OCI-M2 (cell line): ENCODE results near the gene HNF1A.
"Not testable (repeated sequence)": the region's sequence is repeated elsewhere in the genome, so short reads cannot be mapped to it uniquely, and the experiment has no call there.

Experiments used
- DNase-seq: peaks from one replicate; lab custom pipeline; 2025; ENCODE audit not compliant: unreplicated experiment; lab: John Stamatoyannopoulos, UW

Gene HNF1A, protein sequence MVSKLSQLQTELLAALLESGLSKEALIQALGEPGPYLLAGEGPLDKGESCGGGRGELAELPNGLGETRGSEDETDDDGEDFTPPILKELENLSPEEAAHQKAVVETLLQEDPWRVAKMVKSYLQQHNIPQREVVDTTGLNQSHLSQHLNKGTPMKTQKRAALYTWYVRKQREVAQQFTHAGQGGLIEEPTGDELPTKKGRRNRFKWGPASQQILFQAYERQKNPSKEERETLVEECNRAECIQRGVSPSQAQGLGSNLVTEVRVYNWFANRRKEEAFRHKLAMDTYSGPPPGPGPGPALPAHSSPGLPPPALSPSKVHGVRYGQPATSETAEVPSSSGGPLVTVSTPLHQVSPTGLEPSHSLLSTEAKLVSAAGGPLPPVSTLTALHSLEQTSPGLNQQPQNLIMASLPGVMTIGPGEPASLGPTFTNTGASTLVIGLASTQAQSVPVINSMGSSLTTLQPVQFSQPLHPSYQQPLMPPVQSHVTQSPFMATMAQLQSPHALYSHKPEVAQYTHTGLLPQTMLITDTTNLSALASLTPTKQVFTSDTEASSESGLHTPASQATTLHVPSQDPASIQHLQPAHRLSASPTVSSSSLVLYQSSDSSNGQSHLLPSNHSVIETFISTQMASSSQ

GRCh38 chr12:120978296-120979219, at the start of gene HNF1A:
HNF1A (plus strand) TSS chr12:120978543; CDS start chr12:120978769, 226 bp downstream.
- no peak for DNase-seq

- DNase-seq: no peak
Observed at GRCh38 chr12:120928864-120929652, 49.3 kb upstream of the HNF1A start.

DNA sequence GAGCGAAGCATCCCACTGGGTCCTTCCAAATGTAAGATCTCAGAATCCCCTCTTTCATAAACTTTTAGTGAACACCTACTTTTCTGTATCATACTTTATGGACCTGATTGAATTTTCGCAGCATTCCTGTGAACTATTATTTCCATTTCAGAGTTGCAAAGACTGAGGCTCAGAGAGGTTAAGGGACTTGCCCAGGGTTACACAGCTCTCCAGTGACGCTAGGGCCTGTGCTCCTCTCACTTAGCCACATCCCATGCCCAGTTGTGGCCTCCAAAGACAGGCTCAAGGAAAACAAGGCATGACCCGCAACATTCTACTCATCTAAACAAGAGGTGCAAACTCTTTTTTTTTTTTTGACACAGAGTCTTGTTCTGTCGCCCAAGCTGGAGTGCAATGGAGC, 48.3 kb upstream of the HNF1A start:
- no peak for DNase-seq

GRCh38 chr12:120932058-120932457, 46.3 kb upstream of the HNF1A start:
- DNase-seq: no peak

DNA sequence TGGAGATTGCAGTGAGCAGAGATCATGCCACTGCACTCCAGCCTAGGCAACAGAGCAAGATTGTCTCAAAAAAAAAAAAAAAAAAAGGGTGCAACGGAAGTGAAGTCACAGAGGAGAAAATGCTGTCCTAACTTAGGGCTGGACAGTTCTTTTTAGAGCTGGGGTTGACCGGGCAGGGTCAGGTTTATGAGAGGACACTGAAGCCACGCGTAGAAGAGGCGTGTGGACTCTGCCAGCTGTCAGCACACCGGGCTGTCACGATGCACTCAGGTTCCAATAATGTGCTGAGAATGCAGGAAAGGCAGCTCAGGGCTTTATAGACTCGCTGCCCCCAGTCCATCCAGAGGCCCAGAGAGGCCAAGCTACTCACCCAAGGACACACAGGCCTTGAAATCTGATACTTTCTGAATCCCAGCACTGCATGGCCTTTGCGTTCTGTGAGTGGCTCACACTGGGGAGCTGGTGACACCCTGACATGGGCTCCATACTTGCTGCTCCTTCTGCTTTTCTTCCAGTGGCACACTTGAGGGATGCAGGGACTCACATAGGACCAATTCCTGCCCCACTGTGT, 45.3 kb upstream of the HNF1A start:
- DNase-seq: no peak

- no peak for DNase-seq
Observed at GRCh38 chr12:120933786-120934185, 44.6 kb upstream of the HNF1A start.

- no peak for DNase-seq
Observed at GRCh38 chr12:120936197-120936596, 42.1 kb upstream of the HNF1A start.

DNA sequence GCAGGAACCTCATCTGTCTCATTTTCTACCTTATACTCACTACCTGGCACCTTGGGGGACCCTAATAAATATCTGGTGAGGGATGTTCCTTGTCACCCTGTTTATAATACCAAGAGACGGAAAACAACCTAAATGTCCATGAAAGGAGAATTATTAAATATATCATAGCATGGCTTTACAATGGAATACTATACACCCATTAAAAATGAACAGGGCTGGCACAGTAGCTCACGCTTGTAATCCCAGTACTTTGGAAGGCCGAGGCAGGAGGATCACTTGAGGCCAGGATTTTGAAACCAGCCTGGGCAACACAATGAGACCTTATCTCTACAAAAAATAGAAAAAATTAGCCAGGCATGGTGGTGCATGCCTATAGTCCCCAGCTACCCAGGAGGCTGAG, 39.8 kb upstream of the HNF1A start:
- no peak for DNase-seq

GRCh38 chr12:120939523-120939922, 38.8 kb upstream of the HNF1A start:
- no peak for DNase-seq

- no peak for DNase-seq
Observed at GRCh38 chr12:120940006-120940405, 38.3 kb upstream of the HNF1A start.

DNA sequence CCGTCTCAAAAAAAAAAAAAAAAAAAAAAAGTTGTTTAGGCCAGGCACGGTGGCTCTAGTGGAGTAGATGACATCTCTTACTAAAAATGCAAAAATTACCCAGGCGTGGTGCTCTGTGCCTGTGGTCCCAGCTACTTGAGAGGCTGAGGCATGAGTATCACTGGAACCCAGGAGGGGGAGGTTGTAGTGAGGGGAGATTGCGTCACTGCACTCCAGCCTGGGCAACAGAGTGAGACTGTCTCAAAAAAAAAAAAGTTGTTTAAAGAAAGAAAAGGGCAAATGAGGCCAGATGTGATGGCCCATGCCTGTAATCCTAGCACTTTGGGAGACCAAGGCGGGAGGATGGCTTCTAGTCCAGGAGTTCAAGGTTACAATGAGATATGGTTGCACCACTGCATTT, 37.5 kb upstream of the HNF1A start:
- DNase-seq: no peak

DNA sequence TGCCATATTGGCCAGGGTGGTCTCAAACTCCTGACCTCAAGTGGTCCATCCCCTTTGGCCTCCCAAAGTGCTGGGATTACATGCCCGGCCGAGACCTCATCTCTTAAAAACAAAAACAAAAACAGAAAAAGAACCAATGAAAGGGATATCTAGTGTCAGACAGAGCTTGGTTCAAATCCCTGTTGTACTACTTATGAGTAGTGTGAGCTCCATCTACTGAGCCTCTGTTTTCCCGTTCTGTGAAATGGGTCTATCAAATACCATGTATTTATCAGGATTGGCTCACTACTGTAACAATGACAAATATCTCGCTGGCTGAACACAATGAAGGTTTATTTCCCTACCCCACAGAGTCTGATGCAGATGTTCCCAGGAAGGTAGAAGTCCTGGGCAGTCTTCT, 36.9 kb upstream of the HNF1A start:
- no peak for DNase-seq

- DNase-seq: no peak
Observed at GRCh38 chr12:120941846-120942405, 36.4 kb upstream of the HNF1A start.

DNA sequence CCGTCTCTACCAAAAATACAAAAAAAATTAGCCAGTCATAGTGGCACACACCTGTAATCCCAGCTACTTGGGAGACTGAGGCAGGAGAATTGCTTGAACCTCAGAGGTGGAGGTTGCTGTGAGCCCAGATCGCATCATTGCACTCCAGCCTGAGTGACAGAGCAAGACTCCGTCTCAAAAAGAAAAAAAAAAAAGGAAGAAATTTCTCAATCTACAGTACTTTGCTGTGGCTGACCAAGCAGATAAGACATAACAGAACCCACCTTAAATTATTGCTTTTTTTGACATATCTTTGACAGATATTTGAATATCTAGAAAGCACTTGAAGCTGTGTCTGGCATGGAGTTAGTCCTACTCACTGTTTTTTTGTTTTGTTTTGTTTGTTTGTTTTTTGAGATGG, 34.9 kb upstream of the HNF1A start:
- DNase-seq: no peak

DNA sequence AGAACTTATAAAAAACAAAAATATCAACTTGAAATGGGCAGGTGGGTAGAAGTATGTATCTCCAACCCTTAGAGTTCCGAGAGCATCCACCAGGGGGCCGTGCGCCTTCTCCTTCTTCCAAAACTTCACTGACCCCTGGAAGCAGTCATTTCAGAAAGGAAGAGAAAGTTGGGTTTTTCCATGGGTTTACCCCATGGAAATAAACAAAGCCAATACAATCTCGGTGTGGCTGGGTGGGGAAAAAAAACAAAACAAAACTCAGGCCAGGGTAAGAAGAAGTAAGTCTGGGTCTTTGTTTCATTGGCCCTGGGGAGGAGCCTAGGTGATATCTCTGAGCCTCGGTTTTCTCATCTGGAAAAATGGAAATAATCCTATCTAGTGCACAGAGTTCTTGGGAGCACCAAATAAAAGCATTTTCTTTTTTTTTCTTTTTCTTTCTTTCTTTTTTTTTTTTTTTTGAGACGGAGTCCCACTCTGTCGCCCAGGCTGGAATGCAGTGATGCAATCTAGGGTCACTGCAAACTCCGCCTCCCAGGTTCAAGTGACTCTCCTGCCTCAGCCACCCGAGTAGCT, 33.6 kb upstream of the HNF1A start:
- DNase-seq: no peak

- not testable (repeated sequence) for DNase-seq
Observed at GRCh38 chr12:120945516-120945915, 32.8 kb upstream of the HNF1A start.

GRCh38 chr12:120950260-120950799, 28.0 kb upstream of the HNF1A start:
- not testable (repeated sequence) for DNase-seq

DNA sequence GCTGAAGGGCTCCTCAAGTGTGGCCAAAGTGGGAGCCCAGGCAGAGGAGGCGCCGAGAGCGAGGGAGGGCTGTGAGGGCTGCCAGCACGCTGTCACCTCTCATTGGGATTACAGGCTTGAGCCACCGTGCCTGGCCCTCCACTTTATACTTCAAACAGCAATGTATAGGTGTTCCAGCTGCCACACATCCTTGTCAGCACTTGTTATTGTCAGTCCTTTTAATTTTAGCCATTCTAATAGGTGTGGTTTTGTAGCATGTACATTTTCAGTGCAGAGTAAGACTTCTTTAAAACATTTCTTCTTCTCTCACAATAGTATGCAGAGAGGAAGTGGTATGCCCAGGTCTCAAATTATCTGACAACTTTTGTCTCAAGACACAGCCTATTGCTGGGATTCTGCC, 27.5 kb upstream of the HNF1A start:
- no peak for DNase-seq

DNA sequence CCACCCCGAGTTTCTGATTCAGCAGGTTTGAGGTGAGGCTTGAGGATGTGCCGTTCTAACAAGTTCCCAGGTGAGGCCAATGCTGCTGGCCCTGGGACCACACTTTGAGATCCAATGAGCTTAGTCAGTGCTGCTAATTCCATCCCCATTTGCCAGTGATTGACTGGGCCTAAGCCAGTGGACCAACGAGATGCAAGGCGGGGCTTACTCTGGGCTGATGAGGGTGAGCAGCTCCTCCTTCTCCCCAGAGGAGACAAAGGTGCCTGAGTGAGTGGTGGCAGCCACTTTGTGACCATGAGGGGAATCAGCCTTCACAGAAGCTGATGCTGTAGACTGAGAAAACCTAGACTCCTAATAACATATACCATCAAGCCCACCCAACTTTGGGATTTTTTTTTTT, 23.1 kb upstream of the HNF1A start:
- no peak for DNase-seq
